Caco-2 (cell line): ENCODE results near the gene SLC5A5. TPM values are rescaled to one million over a fixed set of nuclear protein-coding genes. Genes with fewer than 3 reads are reported as not detected.

ENCODE experiments used
- BruUV-seq: library from RNA; stranded (reverse); fragments of 400-500 nt; replicated peaks from 2 replicates; lab custom pipeline; 2021; lab: Mats Ljungman, UMichigan
- CTCF ChIA-PET: fragments of 300-600 bp; sonication (Branson Sonifier 250); formaldehyde crosslinking; loops from one replicate; lab custom pipeline; 2022; ENCODE audit warnings: antibody characterized with exemption; lab: Charles Lee
- POLR2A ChIA-PET: fragments of 300-600 bp; sonication (Branson Sonifier 250); formaldehyde crosslinking; loops from one replicate; lab custom pipeline; 2022; ENCODE audit warnings: antibody characterized with exemption; lab: Charles Lee
- DNase-seq, 2 experiments: peaks; one replicate each; pipeline versions ENCODE4 v3.0.0 to v3.0.0-alpha.2; 2020 to 2022
- H3K27me3 ChIP-seq: replicated peaks from 2 replicates; pipeline ENCODE4 v1.6.0; 2011; ENCODE audit warnings: low read length; ENCODE audit not compliant: control insufficient read depth, insufficient read depth
- H3K36me3 ChIP-seq: 2 replicates; pipeline ENCODE4 v1.5.1; 2011; ENCODE audit warnings: low read length; ENCODE audit not compliant: control insufficient read depth, insufficient read depth
- H3K4me1 ChIP-seq: fragments of 250-450 bp; sonication (Bioruptor Pico); 2 replicates; pipeline ENCODE4 v1.5.1; 2020; ENCODE audit warnings: mild to moderate bottlenecking
- H3K4me3 ChIP-seq: 2 replicates; pipeline ENCODE4 v1.5.1; 2011; ENCODE audit warnings: low read depth, mild to moderate bottlenecking, control low read depth, low read length
- H3K9me3 ChIP-seq: fragments of 250-450 bp; sonication (Bioruptor Pico); 2 replicates; pipeline ENCODE4 v1.5.1; 2020; ENCODE audit warnings: mild to moderate bottlenecking, moderate library complexity
- H3K27ac Mint-ChIP-seq: one replicate; pipeline ENCODE4 v1.8.0; 2022; ENCODE audit warnings: mixed read lengths; ENCODE audit not compliant: unreplicated experiment
- H3K27me3 Mint-ChIP-seq: one replicate; pipeline ENCODE4 v1.8.0; 2022; ENCODE audit warnings: mixed read lengths; ENCODE audit not compliant: insufficient read depth, unreplicated experiment
- H3K36me3 Mint-ChIP-seq: one replicate; pipeline ENCODE4 v1.8.0; 2022; ENCODE audit warnings: mild to moderate bottlenecking, mixed read lengths; ENCODE audit not compliant: insufficient read depth, unreplicated experiment
- H3K4me1 Mint-ChIP-seq: one replicate; pipeline ENCODE4 v1.8.0; 2022; ENCODE audit warnings: low read depth, mixed read lengths; ENCODE audit not compliant: unreplicated experiment
- H3K4me3 Mint-ChIP-seq: one replicate; pipeline ENCODE4 v1.8.0; 2022; ENCODE audit warnings: mild to moderate bottlenecking, moderate library complexity, mixed read lengths; ENCODE audit not compliant: unreplicated experiment
- H3K9me3 Mint-ChIP-seq: one replicate; pipeline ENCODE4 v1.8.0; 2022; ENCODE audit warnings: mixed read lengths; ENCODE audit not compliant: unreplicated experiment
- CTCF ChIP-seq, 2 experiments: fragments of 200-600 bp in 1 of 2; IDR thresholded peaks; 1 replicate in 1 of 2; 2 replicates in 1 of 2; pipeline versions ENCODE4 v1.5.1 to v1.8.0; 2011 to 2022; ENCODE audit warnings: antibody characterized with exemption in 1 of 2, control low read depth in 1 of 2, inconsistent platforms in 1 of 2, low read depth in 1 of 2, low read length in 1 of 2, mild to moderate bottlenecking in 1 of 2, moderate library complexity in 1 of 2; ENCODE audit not compliant: insufficient read depth in 1 of 2, severe bottlenecking in 1 of 2, unreplicated experiment in 1 of 2
- intact Hi-C: fragments of 100-400 bp; cut with micrococcal nuclease; formaldehyde crosslinking; loops from one replicate; pipeline ENCODE4 v1.10.0; 2022; ENCODE audit not compliant: unreplicated experiment
- total RNA-seq: library from RNA; stranded (reverse); gene quantifications from 2 replicates; pipeline ENCODE4 v1.2.3, GENCODE V29; 2022

The SLC5A5 gene
- total RNA-seq, 1 experiment from 2014 or later: 0.43 TPM

- H3K36me3 ChIP-seq: peaks cover 9% of the 10 kb centered on the region
- BruUV-seq: no TSS peak
- Mint-ChIP-seq H3K27me3 (no peaks in the 10 kb centered on the region), H3K27ac (peak overlapping the region; percentile 71), H3K9me3 (no peaks in the 10 kb centered on the region), H3K36me3 (peaks cover 65% of the 10 kb centered on the region), H3K4me1 (peaks cover 14% of the 10 kb centered on the region), H3K4me3 (peak overlapping the region; percentile 13)
- intact Hi-C loops: loop anchor here (5.0 kb wide), 1 partner anchor 132 kb away; no protein-coding TSS in a partner anchor
- ChIA-PET CTCF (no interaction called here), POLR2A (interaction anchor here (0.6 to 1.5 kb wide), 4 partner anchors 67 to 730 kb away, joined by 3 to 5 read pairs (median 5); partner anchors contain the start of gene CCDC124)
- no peaks in the 10 kb centered on the region for H3K9me3 ChIP-seq
- DNase-seq: peak; percentile 51 to 78
- H3K27me3 ChIP-seq: no peaks in the 10 kb centered on the region
- no peak overlapping the region for H3K4me3 ChIP-seq
- peaks cover 18% of the 10 kb centered on the region for H3K4me1 ChIP-seq
- TF ChIP-seq CTCF (IDR thresholded peaks at IDR 0.05; ENCODE audit: insufficient read depth in 1 of 2, low read depth in 1 of 2, low read length in 1 of 2, severe bottlenecking in 1 of 2, unreplicated experiment in 1 of 2): no peak
Observed at GRCh38 chr19:17865364-17866311, 6.1 kb upstream of the SLC5A5 start.

DNA sequence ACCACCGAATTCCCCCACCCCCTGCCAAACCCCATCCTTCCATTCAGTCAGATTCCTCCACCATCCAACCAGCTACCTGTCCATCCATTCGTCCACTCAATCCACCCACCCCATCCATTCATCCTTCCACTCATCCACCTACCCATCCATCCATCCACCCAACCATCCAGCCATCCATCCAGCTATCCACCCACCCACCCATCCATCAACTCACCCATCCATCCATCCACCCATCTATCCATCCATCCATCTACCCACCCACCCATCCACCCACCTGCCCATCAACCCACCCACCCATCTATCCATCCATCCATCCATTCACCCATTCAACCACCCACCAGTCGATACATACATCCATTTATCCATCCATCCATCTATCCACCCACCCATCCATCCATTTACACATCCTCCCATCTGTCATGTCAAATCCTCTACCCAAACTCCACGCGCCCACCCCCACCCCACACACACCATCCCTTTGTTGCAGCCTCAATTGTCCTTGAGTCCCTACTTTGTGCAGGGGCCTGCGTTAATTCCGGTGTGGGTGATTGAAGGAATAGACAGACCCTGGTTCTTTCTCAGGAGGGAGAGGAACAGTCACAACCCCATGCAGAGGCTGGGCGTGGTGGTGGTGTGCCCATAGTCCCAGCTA, 5.3 kb upstream of the SLC5A5 start:
- no peak overlapping the region for H3K4me3 ChIP-seq
- POLR2A ChIA-PET: interaction anchor here (0.6 to 1.5 kb wide), 3 partner anchors 66 to 285 kb away, joined by 3 to 5 read pairs (median 5); partner anchors contain the start of gene CCDC124
- H3K4me3 Mint-ChIP-seq: peak overlapping the region; percentile 13
- H3K36me3 ChIP-seq: peaks cover 9% of the 10 kb centered on the region
- peak overlapping the region; percentile 71 for H3K27ac Mint-ChIP-seq
- H3K27me3 Mint-ChIP-seq: no peaks in the 10 kb centered on the region
- BruUV-seq: no TSS peak
- H3K27me3 ChIP-seq: no peaks in the 10 kb centered on the region
- CTCF ChIA-PET: no interaction called here
- H3K36me3 Mint-ChIP-seq: peaks cover 57% of the 10 kb centered on the region
- H3K4me1 Mint-ChIP-seq: peaks cover 14% of the 10 kb centered on the region
- intact Hi-C loops: loop anchor here (5.0 kb wide), 1 partner anchor 131 kb away; no protein-coding TSS in a partner anchor
- no peaks in the 10 kb centered on the region for H3K9me3 ChIP-seq
- H3K9me3 Mint-ChIP-seq: no peaks in the 10 kb centered on the region
- DNase-seq: no peak
- peaks cover 13% of the 10 kb centered on the region for H3K4me1 ChIP-seq
- TF ChIP-seq CTCF (IDR thresholded peaks at IDR 0.05; ENCODE audit: insufficient read depth in 1 of 2, low read depth in 1 of 2, low read length in 1 of 2, severe bottlenecking in 1 of 2, unreplicated experiment in 1 of 2): no peak

DNA sequence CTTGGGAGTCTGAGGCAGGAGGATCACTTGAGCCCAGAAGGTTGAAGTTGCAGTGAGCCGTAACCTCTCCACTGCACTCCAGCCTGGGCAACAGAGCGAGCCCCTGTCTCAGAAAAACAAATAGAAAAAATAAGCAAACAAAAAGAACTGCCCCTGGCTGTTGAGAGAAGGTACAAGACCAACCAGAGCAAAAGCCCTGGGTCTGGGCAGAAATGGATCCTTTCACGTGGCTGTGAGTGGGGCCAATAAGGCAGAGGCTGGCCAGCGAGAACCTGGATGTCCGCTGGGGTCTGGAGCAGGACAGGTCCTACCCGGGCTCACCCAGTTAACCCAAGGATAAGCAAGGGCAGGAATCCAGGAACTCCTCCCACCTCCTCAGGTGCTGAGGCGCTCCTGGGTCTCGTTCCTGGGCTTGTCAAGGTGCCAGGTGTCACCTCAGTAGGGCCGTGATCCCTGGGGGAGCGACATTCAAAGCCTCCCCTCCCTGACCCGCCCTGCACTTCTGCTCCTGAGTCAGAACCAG, 4.7 kb upstream of the SLC5A5 start:
- no peaks in the 10 kb centered on the region for H3K27me3 ChIP-seq
- no peaks in the 10 kb centered on the region for H3K27me3 Mint-ChIP-seq
- peaks cover 9% of the 10 kb centered on the region for H3K36me3 ChIP-seq
- intact Hi-C loops: loop anchor here (5.0 kb wide), 1 partner anchor 130 kb away; no protein-coding TSS in a partner anchor
- H3K36me3 Mint-ChIP-seq: peaks cover 51% of the 10 kb centered on the region
- H3K4me3 ChIP-seq: no peak overlapping the region
- BruUV-seq: no TSS peak
- no peak for TF ChIP-seq CTCF (IDR thresholded peaks at IDR 0.05; ENCODE audit: insufficient read depth in 1 of 2, low read depth in 1 of 2, low read length in 1 of 2, severe bottlenecking in 1 of 2, unreplicated experiment in 1 of 2)
- ChIA-PET CTCF (no interaction called here), POLR2A (no interaction called here)
- DNase-seq: no peak
- H3K9me3 ChIP-seq: no peaks in the 10 kb centered on the region
- no peak overlapping the region for H3K4me3 Mint-ChIP-seq
- no peaks in the 10 kb centered on the region for H3K9me3 Mint-ChIP-seq
- H3K27ac Mint-ChIP-seq: peak overlapping the region; percentile 71
- H3K4me1 ChIP-seq: peaks cover 9% of the 10 kb centered on the region
- peaks cover 14% of the 10 kb centered on the region for H3K4me1 Mint-ChIP-seq
